ENCODE results near the gene TGM1. TPM values are rescaled to one million over a fixed set of nuclear protein-coding genes. Genes with fewer than 3 reads are reported as not detected.
A peak's percentile ranks its signal among the peaks of the same experiment; 100 is the strongest.

The TGM1 gene
- total and polyA plus RNA-seq, 4 donors, result 0.28 to 1.5 (median 0.76) TPM

DNA sequence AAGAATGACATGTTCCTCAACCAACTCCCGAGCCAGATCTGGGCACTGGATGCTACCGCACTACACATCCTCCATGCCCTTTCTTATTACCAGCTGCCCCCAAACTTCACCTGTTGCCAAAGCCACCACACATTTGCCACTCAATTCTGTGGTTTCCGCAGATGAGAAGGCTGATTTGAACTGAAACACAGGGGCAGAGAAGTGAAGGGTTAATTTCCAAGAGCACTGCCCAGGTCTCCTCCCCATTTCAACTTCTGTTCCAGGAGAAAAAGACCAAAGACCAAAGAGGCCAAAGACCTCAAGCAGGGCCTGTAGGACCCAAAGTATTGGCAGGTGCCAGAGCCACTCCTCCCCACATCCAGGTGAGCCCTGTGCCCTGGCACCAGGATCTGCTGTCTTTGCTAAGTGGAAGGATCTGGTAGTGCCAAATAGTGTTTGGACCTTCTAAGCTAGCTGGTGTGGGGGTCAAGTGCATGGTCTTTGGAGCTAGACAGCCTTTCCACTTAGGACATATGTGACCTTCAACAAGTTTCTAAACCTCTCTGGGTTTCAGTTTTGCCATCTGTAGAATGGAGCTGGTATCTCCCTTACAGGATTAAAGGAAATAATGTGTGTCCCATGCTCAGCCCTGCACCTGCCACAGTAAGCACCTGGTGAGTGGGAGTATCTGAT, 28.6 kb upstream of the TGM1 start:
- no peak for DNase-seq (ENCODE audit: low spot score)
- peaks cover 2 to 41% (median 40%) of the 10 kb centered on the region in 4 donors for H3K4me1 ChIP-seq (ENCODE audit: control insufficient read depth in 4 of 4, insufficient read depth in 4 of 4, low read length in 3 of 4)
- no peaks in the 10 kb centered on the region for H3K9me3 ChIP-seq (ENCODE audit: control insufficient read depth in 4 of 4, low read length in 3 of 4)
- H3K4me3 ChIP-seq (ENCODE audit: low read depth in 1 of 3, low read length in 3 of 3), result no peak overlapping the region
- no peak overlapping the region for H3K9ac ChIP-seq (ENCODE audit: low read depth in 1 of 2, low read length in 2 of 2)
- 54% methylated on average over 3 of the region's 3 CpGs for WGBS
- peaks cover 5 to 39% (median 25%) of the 10 kb centered on the region in 4 donors for H3K36me3 ChIP-seq (ENCODE audit: control insufficient read depth in 4 of 4, insufficient read depth in 3 of 4, low read depth in 1 of 4, low read length in 3 of 4)
- TF ChIP-seq RXRA (IDR thresholded peaks at IDR 0.05) (peak; percentile 68 to 74), SP1 (IDR thresholded peaks at IDR 0.05) (peak; percentile 63), HNF4A (conservative IDR thresholded peaks at IDR 0.05) (peak; percentile 70 to 74), HNF4G (IDR thresholded peaks at IDR 0.05) (peak; percentile 34)
- TF ChIP-seq, protein P1, sequence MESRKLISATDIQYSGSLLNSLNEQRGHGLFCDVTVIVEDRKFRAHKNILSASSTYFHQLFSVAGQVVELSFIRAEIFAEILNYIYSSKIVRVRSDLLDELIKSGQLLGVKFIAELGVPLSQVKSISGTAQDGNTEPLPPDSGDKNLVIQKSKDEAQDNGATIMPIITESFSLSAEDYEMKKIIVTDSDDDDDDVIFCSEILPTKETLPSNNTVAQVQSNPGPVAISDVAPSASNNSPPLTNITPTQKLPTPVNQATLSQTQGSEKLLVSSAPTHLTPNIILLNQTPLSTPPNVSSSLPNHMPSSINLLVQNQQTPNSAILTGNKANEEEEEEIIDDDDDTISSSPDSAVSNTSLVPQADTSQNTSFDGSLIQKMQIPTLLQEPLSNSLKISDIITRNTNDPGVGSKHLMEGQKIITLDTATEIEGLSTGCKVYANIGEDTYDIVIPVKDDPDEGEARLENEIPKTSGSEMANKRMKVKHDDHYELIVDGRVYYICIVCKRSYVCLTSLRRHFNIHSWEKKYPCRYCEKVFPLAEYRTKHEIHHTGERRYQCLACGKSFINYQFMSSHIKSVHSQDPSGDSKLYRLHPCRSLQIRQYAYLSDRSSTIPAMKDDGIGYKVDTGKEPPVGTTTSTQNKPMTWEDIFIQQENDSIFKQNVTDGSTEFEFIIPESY (IDR thresholded peaks at IDR 0.05), result no peak
- TF ChIP-seq, protein P2, sequence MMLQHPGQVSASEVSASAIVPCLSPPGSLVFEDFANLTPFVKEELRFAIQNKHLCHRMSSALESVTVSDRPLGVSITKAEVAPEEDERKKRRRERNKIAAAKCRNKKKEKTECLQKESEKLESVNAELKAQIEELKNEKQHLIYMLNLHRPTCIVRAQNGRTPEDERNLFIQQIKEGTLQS (IDR thresholded peaks at IDR 0.05), result no peak
- TF ChIP-seq, protein P3, sequence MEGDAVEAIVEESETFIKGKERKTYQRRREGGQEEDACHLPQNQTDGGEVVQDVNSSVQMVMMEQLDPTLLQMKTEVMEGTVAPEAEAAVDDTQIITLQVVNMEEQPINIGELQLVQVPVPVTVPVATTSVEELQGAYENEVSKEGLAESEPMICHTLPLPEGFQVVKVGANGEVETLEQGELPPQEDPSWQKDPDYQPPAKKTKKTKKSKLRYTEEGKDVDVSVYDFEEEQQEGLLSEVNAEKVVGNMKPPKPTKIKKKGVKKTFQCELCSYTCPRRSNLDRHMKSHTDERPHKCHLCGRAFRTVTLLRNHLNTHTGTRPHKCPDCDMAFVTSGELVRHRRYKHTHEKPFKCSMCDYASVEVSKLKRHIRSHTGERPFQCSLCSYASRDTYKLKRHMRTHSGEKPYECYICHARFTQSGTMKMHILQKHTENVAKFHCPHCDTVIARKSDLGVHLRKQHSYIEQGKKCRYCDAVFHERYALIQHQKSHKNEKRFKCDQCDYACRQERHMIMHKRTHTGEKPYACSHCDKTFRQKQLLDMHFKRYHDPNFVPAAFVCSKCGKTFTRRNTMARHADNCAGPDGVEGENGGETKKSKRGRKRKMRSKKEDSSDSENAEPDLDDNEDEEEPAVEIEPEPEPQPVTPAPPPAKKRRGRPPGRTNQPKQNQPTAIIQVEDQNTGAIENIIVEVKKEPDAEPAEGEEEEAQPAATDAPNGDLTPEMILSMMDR (IDR thresholded peaks at IDR 0.05; ENCODE audit: low read depth, low read length, missing input control), result no peak
- no peak overlapping the region for H3K27ac ChIP-seq (ENCODE audit: low read depth in 1 of 2, low read length in 2 of 2)
- no peaks in the 10 kb centered on the region for H3K27me3 ChIP-seq (ENCODE audit: control insufficient read depth in 4 of 4, insufficient read depth in 4 of 4, low read length in 3 of 4)

DNA sequence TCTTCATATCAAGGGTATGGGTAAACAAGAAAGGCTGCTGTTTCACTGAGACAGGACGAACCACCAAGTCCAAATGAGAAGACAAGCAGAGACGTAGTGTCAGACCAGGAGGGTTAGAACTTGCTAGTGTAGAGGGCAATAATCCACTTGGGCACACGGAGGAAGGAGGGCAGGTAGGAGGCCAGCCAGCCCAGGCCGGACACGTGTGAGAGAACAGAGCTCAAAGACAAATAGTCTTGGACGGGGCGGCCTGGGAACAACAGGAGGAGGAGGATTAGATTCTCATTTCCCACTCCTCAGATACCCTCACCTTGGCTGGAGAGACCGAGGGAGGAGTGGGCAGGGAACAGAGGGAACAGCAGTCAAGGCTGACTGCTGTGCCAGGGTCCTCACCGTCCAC, 27.8 kb upstream of the TGM1 start:
- Histone ChIP-seq H3K27me3 (ENCODE audit: control insufficient read depth in 4 of 4, insufficient read depth in 4 of 4, low read length in 3 of 4) (no peaks in the 10 kb centered on the region), H3K4me3 (ENCODE audit: low read depth in 1 of 3, low read length in 3 of 3) (no peak overlapping the region), H3K36me3 (ENCODE audit: control insufficient read depth in 4 of 4, insufficient read depth in 3 of 4, low read depth in 1 of 4, low read length in 3 of 4) (peaks cover 5 to 33% (median 20%) of the 10 kb centered on the region in 4 donors), H3K9me3 (ENCODE audit: control insufficient read depth in 4 of 4, low read length in 3 of 4) (no peaks in the 10 kb centered on the region), H3K9ac (ENCODE audit: low read depth in 1 of 2, low read length in 2 of 2) (no peak overlapping the region), H3K4me1 (ENCODE audit: control insufficient read depth in 4 of 4, insufficient read depth in 4 of 4, low read length in 3 of 4) (peaks cover 2 to 33% (median 32%) of the 10 kb centered on the region in 4 donors), H3K27ac (ENCODE audit: low read depth in 1 of 2, low read length in 2 of 2) (peak overlapping the region in 1 of 2 donors; percentile 48)
- no peak for DNase-seq (ENCODE audit: low spot score)
- TF ChIP-seq, protein P4, sequence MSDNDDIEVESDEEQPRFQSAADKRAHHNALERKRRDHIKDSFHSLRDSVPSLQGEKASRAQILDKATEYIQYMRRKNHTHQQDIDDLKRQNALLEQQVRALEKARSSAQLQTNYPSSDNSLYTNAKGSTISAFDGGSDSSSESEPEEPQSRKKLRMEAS (IDR thresholded peaks at IDR 0.05), result no peak
- TF ChIP-seq TAF1 (conservative IDR thresholded peaks at IDR 0.05) (no peak), JUND (IDR thresholded peaks at IDR 0.05) (no peak), EGR1 (IDR thresholded peaks at IDR 0.05; ENCODE audit: low read depth in 2 of 2) (no peak)
- 41% methylated on average over 9 of the region's 9 CpGs for WGBS

DNA sequence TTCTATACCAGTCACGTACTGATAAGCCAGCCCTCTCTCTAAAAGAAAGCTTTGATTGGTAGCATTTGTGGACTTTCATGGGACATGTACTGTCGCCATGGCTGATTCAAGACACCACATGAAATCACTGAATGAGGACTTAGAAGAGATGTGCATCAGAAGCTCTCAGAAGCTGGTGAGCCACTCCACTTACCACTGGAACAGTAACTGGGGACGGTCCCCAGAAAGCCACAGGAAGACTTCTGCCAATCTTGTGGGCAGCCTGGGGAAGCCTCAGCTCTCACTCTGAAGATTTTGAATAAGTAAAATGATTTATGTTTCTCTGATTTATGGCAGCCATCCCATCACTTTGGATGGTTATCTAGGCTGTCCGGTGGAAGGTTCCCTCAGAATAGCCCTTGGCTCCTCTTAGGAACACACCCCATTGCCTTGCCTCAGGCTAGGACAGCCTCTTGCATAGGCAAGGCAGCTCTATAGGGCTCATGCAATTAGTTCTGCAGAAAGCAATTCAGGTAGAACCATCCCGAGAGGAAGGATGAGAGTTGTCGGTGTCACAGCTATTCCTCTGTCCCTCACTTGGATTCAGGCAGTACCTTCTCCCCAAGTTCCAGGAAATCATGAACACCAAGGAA, 26.8 kb upstream of the TGM1 start:
- Histone ChIP-seq H3K27me3 (ENCODE audit: control insufficient read depth in 4 of 4, insufficient read depth in 4 of 4, low read length in 3 of 4) (no peaks in the 10 kb centered on the region), H3K4me3 (ENCODE audit: low read depth in 1 of 3, low read length in 3 of 3) (no peak overlapping the region), H3K9me3 (ENCODE audit: control insufficient read depth in 4 of 4, low read length in 3 of 4) (no peaks in the 10 kb centered on the region), H3K27ac (ENCODE audit: low read depth in 1 of 2, low read length in 2 of 2) (no peak overlapping the region), H3K36me3 (ENCODE audit: control insufficient read depth in 4 of 4, insufficient read depth in 3 of 4, low read depth in 1 of 4, low read length in 3 of 4) (peaks cover 3 to 27% (median 13%) of the 10 kb centered on the region in 4 donors), H3K4me1 (ENCODE audit: control insufficient read depth in 4 of 4, insufficient read depth in 4 of 4, low read length in 3 of 4) (peaks cover 2 to 29% (median 28%) of the 10 kb centered on the region in 4 donors), H3K9ac (ENCODE audit: low read depth in 1 of 2, low read length in 2 of 2) (no peak overlapping the region)
- no peak for DNase-seq (ENCODE audit: low spot score)
- 84% methylated on average over 6 of the region's 6 CpGs for WGBS
- TF ChIP-seq HNF4G (IDR thresholded peaks at IDR 0.05), result no peak
- TF ChIP-seq EGR1 (IDR thresholded peaks at IDR 0.05; ENCODE audit: low read depth in 2 of 2), result no peak
- TF ChIP-seq TAF1 (conservative IDR thresholded peaks at IDR 0.05), result no peak
- no peak for TF ChIP-seq RAD21 (IDR thresholded peaks at IDR 0.05)
- no peak for TF ChIP-seq NR2F2 (IDR thresholded peaks at IDR 0.05)
- TF ChIP-seq, protein P4 (IDR thresholded peaks at IDR 0.05), result no peak
- no peak for TF ChIP-seq RXRA (IDR thresholded peaks at IDR 0.05)
- no peak for TF ChIP-seq FOXA2 (IDR thresholded peaks at IDR 0.05)
- TF ChIP-seq FOXA1 (IDR thresholded peaks at IDR 0.05), result no peak
- TF ChIP-seq, protein P3 (IDR thresholded peaks at IDR 0.05; ENCODE audit: low read depth, low read length, missing input control), result no peak

All from liver (tissue), 9 donors.